Neural cell (in vitro differentiated cells): ENCODE results near the gene ATOH8. TPM values are rescaled to one million over a fixed set of nuclear protein-coding genes. Genes with fewer than 3 reads are reported as not detected.

Source experiments
- H2AFZ ChIP-seq: fragments of 200-600, 300-800 bp; sonication (generic), shearing (Covaris generic); 2 replicates; pipeline ENCODE4 v1.6.0; 2014; ENCODE audit warnings: low read depth, mild to moderate bottlenecking, antibody characterized with exemption, low read length, moderate library complexity
- H3F3A ChIP-seq: fragments of 200-600 bp; shearing (Covaris generic); 2 replicates; pipeline ENCODE4 v1.6.1; 2016; ENCODE audit warnings: mild to moderate bottlenecking, moderate library complexity, mixed read lengths, antibody characterized with exemption, low read length; ENCODE audit not compliant: insufficient read depth, poor library complexity, severe bottlenecking
- H3K27ac ChIP-seq: fragments of 200-600, 300-800 bp; sonication (generic), shearing (Covaris generic); 2 replicates; pipeline ENCODE4 v1.5.1; 2014; ENCODE audit warnings: mild to moderate bottlenecking, low read length, moderate library complexity
- H3K27me3 ChIP-seq: fragments of 300-800, 200-600 bp; sonication (generic), shearing (Covaris generic); 2 replicates; pipeline ENCODE4 v1.6.0; 2014; ENCODE audit warnings: mild to moderate bottlenecking, low read depth, low read length, moderate library complexity; ENCODE audit not compliant: insufficient read depth
- H3K36me3 ChIP-seq: fragments of 300-800, 200-600 bp; sonication (generic), shearing (Covaris generic); 2 replicates; pipeline ENCODE4 v1.5.1; 2014; ENCODE audit warnings: mild to moderate bottlenecking, antibody characterized with exemption, low read length, moderate library complexity; ENCODE audit not compliant: insufficient read depth
- H3K4me2 ChIP-seq: fragments of 300-800, 200-600 bp; sonication (generic), shearing (Covaris generic); 2 replicates; pipeline ENCODE4 v1.6.0; 2014; ENCODE audit warnings: mild to moderate bottlenecking, low read length
- H3K4me3 ChIP-seq: fragments of 300-800, 200-600 bp; sonication (generic), shearing (Covaris generic); 2 replicates; pipeline ENCODE4 v1.5.1; 2014; ENCODE audit warnings: mild to moderate bottlenecking, low read length, moderate library complexity
- H3K79me2 ChIP-seq: fragments of 200-600 bp; shearing (Covaris generic); replicated peaks from 2 replicates; pipeline ENCODE4 v1.6.0; 2014; ENCODE audit warnings: mild to moderate bottlenecking, low read length, moderate library complexity; ENCODE audit not compliant: insufficient read depth
- H3K9ac ChIP-seq: fragments of 300-800, 200-600 bp; sonication (generic), shearing (Covaris generic); 2 replicates; pipeline ENCODE4 v1.6.1; 2016; ENCODE audit warnings: mild to moderate bottlenecking, low read length, mixed read lengths
- H3K9me2 ChIP-seq: fragments of 200-600 bp; shearing (Covaris generic); 2 replicates; pipeline ENCODE4 v1.6.1; 2016; ENCODE audit warnings: mild to moderate bottlenecking, low read length, mixed read lengths; ENCODE audit not compliant: insufficient read depth
- H3K9me3 ChIP-seq: fragments of 200-600, 300-800 bp; sonication (generic), shearing (Covaris generic); 2 replicates; pipeline ENCODE4 v1.6.1; 2016; ENCODE audit warnings: mild to moderate bottlenecking, mixed run types, low read length, moderate library complexity, mixed read lengths
- H4K20me1 ChIP-seq: fragments of 200-600 bp; shearing (Covaris generic); 2 replicates; pipeline ENCODE4 v1.6.1; 2016; ENCODE audit warnings: mild to moderate bottlenecking, mixed run types; ENCODE audit not compliant: insufficient read depth
- EP300 ChIP-seq: fragments of 450-650 bp; conservative IDR thresholded peaks from 2 replicates; pipeline ENCODE4 v1.6.1; 2014; ENCODE audit warnings: antibody characterized with exemption, mild to moderate bottlenecking, moderate library complexity; ENCODE audit not compliant: poor library complexity, severe bottlenecking
- EZH2 ChIP-seq: fragments of 200-600, 300-800 bp; shearing (Covaris generic), sonication (generic); IDR thresholded peaks from 2 replicates; pipeline ENCODE4 v1.6.1; 2014; ENCODE audit warnings: antibody characterized with exemption, low read length, borderline replicate concordance, mild to moderate bottlenecking; ENCODE audit not compliant: insufficient read depth, poor library complexity, severe bottlenecking
- MXI1 ChIP-seq: fragments of 450-650 bp; conservative IDR thresholded peaks from 2 replicates; pipeline ENCODE4 v1.6.1; 2014; ENCODE audit warnings: antibody characterized with exemption, mild to moderate bottlenecking; ENCODE audit not compliant: poor library complexity, severe bottlenecking
- POLR2AphosphoS5 ChIP-seq: IDR thresholded peaks from 2 replicates; pipeline ENCODE4 v1.6.1; 2012
- RAD21 ChIP-seq: fragments of 450-650 bp; conservative IDR thresholded peaks from 2 replicates; pipeline ENCODE4 v1.6.1; 2014; ENCODE audit warnings: antibody characterized with exemption, mild to moderate bottlenecking, moderate library complexity
- SMC3 ChIP-seq: fragments of 450-650 bp; conservative IDR thresholded peaks from 2 replicates; pipeline ENCODE4 v1.6.1; 2014; ENCODE audit warnings: antibody characterized with exemption, mild to moderate bottlenecking, moderate library complexity; ENCODE audit not compliant: poor library complexity
- TAF1 ChIP-seq: IDR thresholded peaks from 2 replicates; pipeline ENCODE4 v1.6.1; 2012; ENCODE audit warnings: low read depth
- polyA plus RNA-seq: library from polyadenylated mRNA; depleted of rRNA; stranded (reverse); fragments of >200 nt; gene quantifications from 2 replicates; pipeline ENCODE4 v1.2.3, GENCODE V29; 2014
- TF ChIP-seq, protein P1 (sequence below): IDR thresholded peaks from 2 replicates; pipeline ENCODE4 v1.6.1; 2012; ENCODE audit warnings: borderline replicate concordance
- TF ChIP-seq, protein P2 (sequence below): fragments of 450-650 bp; IDR thresholded peaks from 2 replicates; pipeline ENCODE4 v1.5.1; 2014; ENCODE audit warnings: antibody characterized with exemption, mild to moderate bottlenecking, moderate library complexity; ENCODE audit not compliant: poor library complexity, severe bottlenecking

ATOH8 gene
- polyA plus RNA-seq, 1 donor from 2014 or later: 1.6 TPM

DNA sequence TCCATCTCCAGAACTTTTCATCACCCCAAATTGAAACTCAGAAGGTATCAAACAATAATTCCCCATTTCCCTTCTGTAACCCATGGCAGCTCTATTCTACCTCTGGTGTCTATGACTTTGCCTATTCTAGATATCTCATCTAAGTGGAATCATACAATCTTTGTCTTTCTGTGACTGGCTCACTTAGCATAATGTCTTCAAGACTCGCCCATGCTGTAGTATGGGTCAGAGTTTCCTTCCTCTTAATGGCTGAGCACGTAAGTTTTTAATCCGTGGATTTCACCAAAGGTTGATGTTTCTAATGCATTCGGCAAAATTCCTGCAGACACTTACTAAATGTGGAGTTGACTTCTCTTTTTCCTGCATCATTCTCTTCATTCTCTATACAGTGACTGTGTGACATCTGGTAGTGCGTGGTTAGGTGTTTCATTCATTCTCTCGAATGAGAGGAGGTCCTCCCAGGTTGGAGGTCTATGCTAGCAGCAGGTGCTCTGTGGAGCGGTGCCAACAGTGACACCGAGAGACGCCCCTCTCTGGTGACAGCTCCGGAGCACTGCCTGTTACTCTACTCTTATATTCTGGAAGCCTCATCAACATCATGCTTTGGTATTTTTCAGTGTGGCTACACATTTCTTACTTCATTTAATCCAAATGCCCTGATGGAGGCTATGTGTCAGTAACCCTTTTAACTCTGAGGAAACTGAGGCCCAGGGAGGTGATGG, 50.1 kb downstream of the ATOH8 start:
- Histone ChIP-seq H3K9me3 (no peaks in the 10 kb centered on the region), H4K20me1 (no peaks in the 10 kb centered on the region), H3K9me2 (no peaks in the 10 kb centered on the region), H3K4me2 (no peak overlapping the region), H2AFZ (no peak overlapping the region), H3K36me3 (no peaks in the 10 kb centered on the region), H3K9ac (no peak overlapping the region), H3K79me2 (no peaks in the 10 kb centered on the region), H3K27me3 (no peaks in the 10 kb centered on the region), H3F3A (no peaks in the 10 kb centered on the region), H3K4me3 (no peak overlapping the region), H3K27ac (no peak overlapping the region)
- TF ChIP-seq EP300 (no peak), RAD21 (no peak), MXI1 (no peak), EZH2 (no peak), TAF1 (no peak), SMC3 (no peak), POLR2AphosphoS5 (no peak)
- TF ChIP-seq, protein P1, sequence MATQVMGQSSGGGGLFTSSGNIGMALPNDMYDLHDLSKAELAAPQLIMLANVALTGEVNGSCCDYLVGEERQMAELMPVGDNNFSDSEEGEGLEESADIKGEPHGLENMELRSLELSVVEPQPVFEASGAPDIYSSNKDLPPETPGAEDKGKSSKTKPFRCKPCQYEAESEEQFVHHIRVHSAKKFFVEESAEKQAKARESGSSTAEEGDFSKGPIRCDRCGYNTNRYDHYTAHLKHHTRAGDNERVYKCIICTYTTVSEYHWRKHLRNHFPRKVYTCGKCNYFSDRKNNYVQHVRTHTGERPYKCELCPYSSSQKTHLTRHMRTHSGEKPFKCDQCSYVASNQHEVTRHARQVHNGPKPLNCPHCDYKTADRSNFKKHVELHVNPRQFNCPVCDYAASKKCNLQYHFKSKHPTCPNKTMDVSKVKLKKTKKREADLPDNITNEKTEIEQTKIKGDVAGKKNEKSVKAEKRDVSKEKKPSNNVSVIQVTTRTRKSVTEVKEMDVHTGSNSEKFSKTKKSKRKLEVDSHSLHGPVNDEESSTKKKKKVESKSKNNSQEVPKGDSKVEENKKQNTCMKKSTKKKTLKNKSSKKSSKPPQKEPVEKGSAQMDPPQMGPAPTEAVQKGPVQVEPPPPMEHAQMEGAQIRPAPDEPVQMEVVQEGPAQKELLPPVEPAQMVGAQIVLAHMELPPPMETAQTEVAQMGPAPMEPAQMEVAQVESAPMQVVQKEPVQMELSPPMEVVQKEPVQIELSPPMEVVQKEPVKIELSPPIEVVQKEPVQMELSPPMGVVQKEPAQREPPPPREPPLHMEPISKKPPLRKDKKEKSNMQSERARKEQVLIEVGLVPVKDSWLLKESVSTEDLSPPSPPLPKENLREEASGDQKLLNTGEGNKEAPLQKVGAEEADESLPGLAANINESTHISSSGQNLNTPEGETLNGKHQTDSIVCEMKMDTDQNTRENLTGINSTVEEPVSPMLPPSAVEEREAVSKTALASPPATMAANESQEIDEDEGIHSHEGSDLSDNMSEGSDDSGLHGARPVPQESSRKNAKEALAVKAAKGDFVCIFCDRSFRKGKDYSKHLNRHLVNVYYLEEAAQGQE: no peak
- TF ChIP-seq, protein P2, sequence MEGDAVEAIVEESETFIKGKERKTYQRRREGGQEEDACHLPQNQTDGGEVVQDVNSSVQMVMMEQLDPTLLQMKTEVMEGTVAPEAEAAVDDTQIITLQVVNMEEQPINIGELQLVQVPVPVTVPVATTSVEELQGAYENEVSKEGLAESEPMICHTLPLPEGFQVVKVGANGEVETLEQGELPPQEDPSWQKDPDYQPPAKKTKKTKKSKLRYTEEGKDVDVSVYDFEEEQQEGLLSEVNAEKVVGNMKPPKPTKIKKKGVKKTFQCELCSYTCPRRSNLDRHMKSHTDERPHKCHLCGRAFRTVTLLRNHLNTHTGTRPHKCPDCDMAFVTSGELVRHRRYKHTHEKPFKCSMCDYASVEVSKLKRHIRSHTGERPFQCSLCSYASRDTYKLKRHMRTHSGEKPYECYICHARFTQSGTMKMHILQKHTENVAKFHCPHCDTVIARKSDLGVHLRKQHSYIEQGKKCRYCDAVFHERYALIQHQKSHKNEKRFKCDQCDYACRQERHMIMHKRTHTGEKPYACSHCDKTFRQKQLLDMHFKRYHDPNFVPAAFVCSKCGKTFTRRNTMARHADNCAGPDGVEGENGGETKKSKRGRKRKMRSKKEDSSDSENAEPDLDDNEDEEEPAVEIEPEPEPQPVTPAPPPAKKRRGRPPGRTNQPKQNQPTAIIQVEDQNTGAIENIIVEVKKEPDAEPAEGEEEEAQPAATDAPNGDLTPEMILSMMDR: no peak

DNA sequence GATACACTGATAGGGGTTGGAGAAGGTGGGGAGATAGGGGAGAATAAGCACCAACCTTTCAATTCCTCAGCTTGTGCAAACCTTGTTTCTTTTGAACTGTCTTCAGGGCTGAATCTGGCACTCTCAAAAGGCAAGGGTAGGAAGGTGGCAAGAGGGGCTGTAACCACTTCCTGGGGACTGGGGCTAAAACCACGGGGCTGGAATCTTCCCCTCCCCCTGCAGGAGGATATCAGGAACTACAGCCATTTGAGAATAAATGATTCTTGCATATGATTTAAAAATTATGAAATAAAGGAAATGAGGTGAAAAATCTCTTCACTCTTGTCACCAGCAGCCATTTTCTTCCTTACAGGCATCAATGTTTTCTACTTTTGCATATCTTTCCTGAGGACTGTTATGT, 50.8 kb downstream of the ATOH8 start:
- Histone ChIP-seq H3K27ac (no peak overlapping the region), H3K27me3 (no peaks in the 10 kb centered on the region), H3F3A (no peaks in the 10 kb centered on the region), H4K20me1 (no peaks in the 10 kb centered on the region), H3K36me3 (no peaks in the 10 kb centered on the region), H3K9me3 (no peaks in the 10 kb centered on the region), H2AFZ (no peak overlapping the region), H3K79me2 (no peaks in the 10 kb centered on the region), H3K9ac (no peak overlapping the region), H3K9me2 (no peaks in the 10 kb centered on the region), H3K4me3 (no peak overlapping the region), H3K4me2 (no peak overlapping the region)
- TF ChIP-seq EZH2: no peak
- no peak for TF ChIP-seq EP300
- TF ChIP-seq TAF1: no peak
